ENCODE data around the gene C19orf18. TPM values are rescaled to one million over a fixed set of nuclear protein-coding genes. Genes with fewer than 3 reads are reported as not detected.

C19orf18 gene
- total RNA-seq, 1 experiment from 2014 or later: 0.98 TPM

DNA sequence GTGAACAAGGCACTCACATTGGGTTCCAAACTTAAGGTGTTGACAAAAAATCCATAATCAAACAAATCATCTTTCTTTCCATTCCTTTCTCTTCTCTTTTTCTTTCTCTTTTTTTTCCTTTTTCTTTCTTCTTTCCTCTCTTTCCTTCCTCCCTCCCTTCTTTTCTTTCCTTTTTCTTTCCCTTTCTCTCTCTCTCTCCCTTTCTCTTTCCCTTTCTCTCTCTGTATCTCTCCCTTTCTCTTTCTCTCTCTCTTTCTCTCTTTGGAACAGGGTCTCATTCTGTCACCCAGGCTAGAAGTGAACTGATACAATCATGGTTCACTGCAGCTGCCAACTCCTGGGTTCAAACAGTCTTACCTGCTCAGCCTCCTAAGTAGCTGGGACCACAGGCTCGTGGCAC is 12.5 kb downstream of the C19orf18 start:
- Histone ChIP-seq H3K9me3 (ENCODE audit: control insufficient read depth, insufficient read depth, low read depth, low read length) (peaks cover 20% of the 10 kb centered on the region; the same call in 1 of the 2 replicates), H3K27me3 (ENCODE audit: control insufficient read depth, insufficient read depth, low read length) (no peaks in the 10 kb centered on the region), H3K4me1 (ENCODE audit: control insufficient read depth, insufficient read depth, low read length) (no peaks in the 10 kb centered on the region), H3K4me3 (ENCODE audit: low read depth in 2 of 2, low read length in 2 of 2) (no peak overlapping the region), H3K36me3 (ENCODE audit: control insufficient read depth, insufficient read depth, low read length) (no peaks in the 10 kb centered on the region), H3K27ac (ENCODE audit: low read length) (no peak overlapping the region)
- POLR2A ChIA-PET: no interaction called here
- in situ Hi-C loops (cut with HindIII; ENCODE audit: low pct_unique_long_range_greater_than_20kb, low sequenced_read_pairs): no loop called here
- DNase-seq (ENCODE audit: low read depth, low spot score) (no peak), ATAC-seq (no peak)
- intact Hi-C loops (cut with micrococcal nuclease; ENCODE audit: unreplicated experiment): no loop called here
- CTCF ChIA-PET: no interaction called here
- TF ChIP-seq, protein P1, sequence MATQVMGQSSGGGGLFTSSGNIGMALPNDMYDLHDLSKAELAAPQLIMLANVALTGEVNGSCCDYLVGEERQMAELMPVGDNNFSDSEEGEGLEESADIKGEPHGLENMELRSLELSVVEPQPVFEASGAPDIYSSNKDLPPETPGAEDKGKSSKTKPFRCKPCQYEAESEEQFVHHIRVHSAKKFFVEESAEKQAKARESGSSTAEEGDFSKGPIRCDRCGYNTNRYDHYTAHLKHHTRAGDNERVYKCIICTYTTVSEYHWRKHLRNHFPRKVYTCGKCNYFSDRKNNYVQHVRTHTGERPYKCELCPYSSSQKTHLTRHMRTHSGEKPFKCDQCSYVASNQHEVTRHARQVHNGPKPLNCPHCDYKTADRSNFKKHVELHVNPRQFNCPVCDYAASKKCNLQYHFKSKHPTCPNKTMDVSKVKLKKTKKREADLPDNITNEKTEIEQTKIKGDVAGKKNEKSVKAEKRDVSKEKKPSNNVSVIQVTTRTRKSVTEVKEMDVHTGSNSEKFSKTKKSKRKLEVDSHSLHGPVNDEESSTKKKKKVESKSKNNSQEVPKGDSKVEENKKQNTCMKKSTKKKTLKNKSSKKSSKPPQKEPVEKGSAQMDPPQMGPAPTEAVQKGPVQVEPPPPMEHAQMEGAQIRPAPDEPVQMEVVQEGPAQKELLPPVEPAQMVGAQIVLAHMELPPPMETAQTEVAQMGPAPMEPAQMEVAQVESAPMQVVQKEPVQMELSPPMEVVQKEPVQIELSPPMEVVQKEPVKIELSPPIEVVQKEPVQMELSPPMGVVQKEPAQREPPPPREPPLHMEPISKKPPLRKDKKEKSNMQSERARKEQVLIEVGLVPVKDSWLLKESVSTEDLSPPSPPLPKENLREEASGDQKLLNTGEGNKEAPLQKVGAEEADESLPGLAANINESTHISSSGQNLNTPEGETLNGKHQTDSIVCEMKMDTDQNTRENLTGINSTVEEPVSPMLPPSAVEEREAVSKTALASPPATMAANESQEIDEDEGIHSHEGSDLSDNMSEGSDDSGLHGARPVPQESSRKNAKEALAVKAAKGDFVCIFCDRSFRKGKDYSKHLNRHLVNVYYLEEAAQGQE (IDR thresholded peaks at IDR 0.05; ENCODE audit: insufficient read depth in 1 of 2, low read depth in 2 of 2, low read length in 1 of 2): no peak
- TF ChIP-seq POLR2AphosphoS5 (IDR thresholded peaks at IDR 0.05; ENCODE audit: low read depth, low read length) (no peak), SIN3A (IDR thresholded peaks at IDR 0.05; ENCODE audit: borderline replicate concordance, insufficient read depth, low read depth, low read length) (no peak), TCF7L2 (IDR thresholded peaks at IDR 0.05; ENCODE audit: low read depth, low read length) (no peak)
- TF ChIP-seq, protein P2, sequence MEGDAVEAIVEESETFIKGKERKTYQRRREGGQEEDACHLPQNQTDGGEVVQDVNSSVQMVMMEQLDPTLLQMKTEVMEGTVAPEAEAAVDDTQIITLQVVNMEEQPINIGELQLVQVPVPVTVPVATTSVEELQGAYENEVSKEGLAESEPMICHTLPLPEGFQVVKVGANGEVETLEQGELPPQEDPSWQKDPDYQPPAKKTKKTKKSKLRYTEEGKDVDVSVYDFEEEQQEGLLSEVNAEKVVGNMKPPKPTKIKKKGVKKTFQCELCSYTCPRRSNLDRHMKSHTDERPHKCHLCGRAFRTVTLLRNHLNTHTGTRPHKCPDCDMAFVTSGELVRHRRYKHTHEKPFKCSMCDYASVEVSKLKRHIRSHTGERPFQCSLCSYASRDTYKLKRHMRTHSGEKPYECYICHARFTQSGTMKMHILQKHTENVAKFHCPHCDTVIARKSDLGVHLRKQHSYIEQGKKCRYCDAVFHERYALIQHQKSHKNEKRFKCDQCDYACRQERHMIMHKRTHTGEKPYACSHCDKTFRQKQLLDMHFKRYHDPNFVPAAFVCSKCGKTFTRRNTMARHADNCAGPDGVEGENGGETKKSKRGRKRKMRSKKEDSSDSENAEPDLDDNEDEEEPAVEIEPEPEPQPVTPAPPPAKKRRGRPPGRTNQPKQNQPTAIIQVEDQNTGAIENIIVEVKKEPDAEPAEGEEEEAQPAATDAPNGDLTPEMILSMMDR (IDR thresholded peaks at IDR 0.05): no peak
- BruUV-seq (replicated peaks): no TSS peak

DNA sequence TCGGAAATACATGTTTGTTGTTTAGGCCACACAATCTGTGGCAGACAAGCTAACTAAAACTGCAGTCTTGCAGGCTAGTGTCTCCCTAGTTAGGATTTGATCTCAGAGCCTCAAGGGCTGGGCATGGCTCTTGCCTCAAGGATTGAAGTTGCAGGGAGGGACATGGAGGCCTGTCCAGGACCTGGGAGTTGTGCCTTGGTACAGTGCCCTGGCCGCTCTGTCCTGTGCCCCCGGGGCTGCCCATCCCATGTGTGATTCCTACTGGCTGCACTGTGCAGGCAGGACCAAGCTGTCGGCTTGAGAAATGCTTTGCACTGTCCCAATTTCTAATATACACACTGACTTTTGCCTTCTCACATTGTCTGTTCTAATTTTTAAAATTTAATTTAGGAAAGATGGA is 19.3 kb downstream of the C19orf18 start:
- ATAC-seq (no peak), DNase-seq (ENCODE audit: low read depth, low spot score) (no peak)
- no peak overlapping the region for H3K27ac ChIP-seq (ENCODE audit: low read length)
- no peak overlapping the region for H3K4me3 ChIP-seq (ENCODE audit: low read depth in 2 of 2, low read length in 2 of 2)
- no TSS peak for BruUV-seq (replicated peaks)
- TF ChIP-seq POLR2AphosphoS5 (IDR thresholded peaks at IDR 0.05; ENCODE audit: low read depth, low read length): no peak
- TF ChIP-seq, protein P2 (IDR thresholded peaks at IDR 0.05): no peak
- no peak for TF ChIP-seq SIN3A (IDR thresholded peaks at IDR 0.05; ENCODE audit: borderline replicate concordance, insufficient read depth, low read depth, low read length)
- TF ChIP-seq TCF7L2 (IDR thresholded peaks at IDR 0.05; ENCODE audit: low read depth, low read length): no peak
- TF ChIP-seq, protein P1 (IDR thresholded peaks at IDR 0.05; ENCODE audit: insufficient read depth in 1 of 2, low read depth in 2 of 2, low read length in 1 of 2): no peak
- no peaks in the 10 kb centered on the region for H3K4me1 ChIP-seq (ENCODE audit: control insufficient read depth, insufficient read depth, low read length)
- intact Hi-C loops (cut with micrococcal nuclease; ENCODE audit: unreplicated experiment): no loop called here
- no peaks in the 10 kb centered on the region for H3K36me3 ChIP-seq (ENCODE audit: control insufficient read depth, insufficient read depth, low read length)
- ChIA-PET CTCF (no interaction called here), POLR2A (no interaction called here)
- in situ Hi-C loops (cut with HindIII; ENCODE audit: low pct_unique_long_range_greater_than_20kb, low sequenced_read_pairs): no loop called here
- H3K9me3 ChIP-seq (ENCODE audit: control insufficient read depth, insufficient read depth, low read depth, low read length): peaks cover 21% of the 10 kb centered on the region; the same call in 1 of the 2 replicates
- H3K27me3 ChIP-seq (ENCODE audit: control insufficient read depth, insufficient read depth, low read length): no peaks in the 10 kb centered on the region
